Gastroesophageal sphincter (tissue), 3 donors: Measurements from ENCODE around the gene SNRNP40.

Experiments used
- CTCF ChIP-seq, 4 experiments: fragments of 200-600 bp in 2 of 4; fragments of 450-650 bp in 2 of 4; sonication (generic) in 1 of 4; IDR thresholded peaks; one replicate each; pipeline ENCODE4 v1.5.1; 2017 to 2019; ENCODE audit warnings: antibody characterized with exemption in 4 of 4, mild to moderate bottlenecking in 2 of 4, moderate library complexity in 2 of 4
- POLR2A ChIP-seq, 2 donors: fragments of 450-650 bp; IDR thresholded peaks; one replicate each; pipeline ENCODE4 v1.6.1; 2017; ENCODE audit warnings: antibody characterized with exemption in 2 of 2, mild to moderate bottlenecking in 2 of 2, moderate library complexity in 1 of 2

GRCh38 chr1:31324992-31325391 lies 28.4 kb upstream of the SNRNP40 start:
- no peak for TF ChIP-seq POLR2A (IDR thresholded peaks at IDR 0.05)
- TF ChIP-seq CTCF (IDR thresholded peaks at IDR 0.05), result no peak
